SK-N-SH treated with all-trans-retinoic acid at 6 μM for 48 hours (cell line): ENCODE results near the gene TRMT61A.

ENCODE experiments used
- ATAC-seq: fragments of 200-7000 bp; cut with Tn5 transposase; 3 replicates; pipeline ENCODE4 v1.9.1; 2020; ENCODE audit warnings: mild to moderate bottlenecking, moderate library complexity
- ARNTL ChIP-seq: fragments of 450-650 bp; formaldehyde crosslinking; IDR thresholded peaks from 2 replicates; pipeline ENCODE4 v1.5.0; 2020; ENCODE audit warnings: low read depth, mild to moderate bottlenecking, moderate library complexity, borderline replicate concordance
- BACH2 ChIP-seq: fragments of 250-450 bp; sonication (Bioruptor Pico); IDR thresholded peaks from 2 replicates; pipeline ENCODE4 v1.9.0; 2021; ENCODE audit warnings: mild to moderate bottlenecking, borderline replicate concordance
- CREB5 ChIP-seq: fragments of 250-450 bp; sonication (Bioruptor Pico); IDR thresholded peaks from 2 replicates; pipeline ENCODE4 v1.5.1; 2020; ENCODE audit warnings: low read depth, mild to moderate bottlenecking, moderate library complexity
- CSDC2 ChIP-seq: fragments of 250-450 bp; sonication (Bioruptor Pico); IDR thresholded peaks from 2 replicates; pipeline ENCODE4 v1.5.0; 2020; ENCODE audit warnings: mild to moderate bottlenecking, moderate library complexity
- CSRNP3 ChIP-seq: fragments of 250-450 bp; sonication (Bioruptor Pico); IDR thresholded peaks from 2 replicates; pipeline ENCODE4 v1.5.1; 2021; ENCODE audit warnings: mild to moderate bottlenecking, moderate library complexity
- ESRRG ChIP-seq: fragments of 250-450 bp; sonication (Bioruptor Pico); IDR thresholded peaks from 2 replicates; pipeline ENCODE4 v1.6.1; 2021; ENCODE audit warnings: mild to moderate bottlenecking
- ISL1 ChIP-seq: fragments of 250-450 bp; sonication (Bioruptor Pico); IDR thresholded peaks from 2 replicates; pipeline ENCODE4 v2.1.2; 2022; ENCODE audit warnings: mild to moderate bottlenecking, moderate library complexity
- OSR1 ChIP-seq: fragments of 250-450 bp; sonication (Bioruptor Pico); IDR thresholded peaks from 2 replicates; pipeline ENCODE4 v1.8.0; 2022; ENCODE audit warnings: moderate library complexity, mild to moderate bottlenecking, inconsistent platforms
- PATZ1 ChIP-seq: fragments of 250-450 bp; sonication (Bioruptor Pico); IDR thresholded peaks from 2 replicates; pipeline ENCODE4 v1.8.0; 2020; ENCODE audit warnings: mild to moderate bottlenecking, moderate library complexity, borderline replicate concordance
- POU6F1 ChIP-seq: fragments of 250-450 bp; sonication (Bioruptor Pico); IDR thresholded peaks from 2 replicates; pipeline ENCODE4 v1.8.0; 2021; ENCODE audit warnings: low read depth, mild to moderate bottlenecking, moderate library complexity, borderline replicate concordance
- RARB ChIP-seq: fragments of 250-450 bp; sonication (Bioruptor Pico); IDR thresholded peaks from 2 replicates; pipeline ENCODE4 v1.8.0; 2021; ENCODE audit warnings: mild to moderate bottlenecking, moderate library complexity
- SNAI2 ChIP-seq: fragments of 250-450 bp; sonication (Bioruptor Pico); IDR thresholded peaks from 2 replicates; pipeline ENCODE4 v1.5.0; 2020; ENCODE audit warnings: mild to moderate bottlenecking, moderate library complexity
- TCF4 ChIP-seq: fragments of 250-450 bp; sonication (Bioruptor Pico); IDR thresholded peaks from 2 replicates; pipeline ENCODE4 v1.8.0; 2021; ENCODE audit warnings: mild to moderate bottlenecking, moderate library complexity, borderline replicate concordance
- TOX ChIP-seq: fragments of 250-450 bp; sonication (Bioruptor Pico); IDR thresholded peaks from 2 replicates; pipeline ENCODE4 v1.8.0; 2021; ENCODE audit warnings: mild to moderate bottlenecking, moderate library complexity, borderline replicate concordance
- TSHZ2 ChIP-seq: fragments of 250-450 bp; sonication (Bioruptor Pico); IDR thresholded peaks from 2 replicates; pipeline ENCODE4 v1.5.0; 2020; ENCODE audit warnings: mild to moderate bottlenecking, moderate library complexity
- ZC3H10 ChIP-seq: fragments of 250-450 bp; sonication (Bioruptor Pico); IDR thresholded peaks from 2 replicates; pipeline ENCODE4 v1.5.1; 2021; ENCODE audit warnings: mild to moderate bottlenecking, moderate library complexity
- ZFP3 ChIP-seq: fragments of 250-450 bp; sonication (Bioruptor Pico); IDR thresholded peaks from 2 replicates; pipeline ENCODE4 v1.5.0; 2020; ENCODE audit warnings: mild to moderate bottlenecking, moderate library complexity
- ZNF565 ChIP-seq: fragments of 450-650 bp; formaldehyde crosslinking; conservative IDR thresholded peaks from 2 replicates; pipeline ENCODE4 v1.5.0; 2020; ENCODE audit warnings: low read depth, mild to moderate bottlenecking, moderate library complexity
- ZNF8 ChIP-seq: fragments of 450-650 bp; formaldehyde crosslinking; IDR thresholded peaks from 2 replicates; pipeline ENCODE4 v1.5.0; 2020; ENCODE audit warnings: mild to moderate bottlenecking, moderate library complexity

The TRMT61A gene

GRCh38 chr14:103541709-103542604 is 13.0 kb downstream of the TRMT61A start:
- ATAC-seq: no peak

More at GRCh38 chr14:103541709-103542604, 13.0 kb downstream of the TRMT61A start:
- TF ChIP-seq ZNF8 (CRISPR knock-in tag) (no peak), TSHZ2 (CRISPR knock-in tag) (no peak), ZNF565 (CRISPR knock-in tag) (no peak), PATZ1 (CRISPR knock-in tag) (no peak), OSR1 (CRISPR knock-in tag) (no peak), CREB5 (no peak), ZFP3 (CRISPR knock-in tag) (no peak), CSDC2 (no peak), TCF4 (CRISPR knock-in tag) (no peak), BACH2 (CRISPR knock-in tag) (no peak), ARNTL (CRISPR knock-in tag) (no peak), ZC3H10 (no peak), ISL1 (CRISPR knock-in tag) (no peak), RARB (CRISPR knock-in tag) (no peak), CSRNP3 (CRISPR knock-in tag) (no peak), POU6F1 (CRISPR knock-in tag) (no peak), TOX (CRISPR knock-in tag) (no peak), SNAI2 (CRISPR knock-in tag) (no peak), ESRRG (CRISPR knock-in tag) (no peak)
